HG02798 (cell line): ENCODE measurements around the gene ATF4.
A peak's percentile ranks its signal among the peaks of the same experiment; 100 is the strongest.

Experiments
- ATAC-seq: cut with Tn5 transposase; IDR thresholded peaks from one replicate; pipeline ENCODE4 v1.9.1; 2021; ENCODE audit warnings: mild to moderate bottlenecking; ENCODE audit not compliant: unreplicated experiment, poor library complexity

Gene ATF4

DNA sequence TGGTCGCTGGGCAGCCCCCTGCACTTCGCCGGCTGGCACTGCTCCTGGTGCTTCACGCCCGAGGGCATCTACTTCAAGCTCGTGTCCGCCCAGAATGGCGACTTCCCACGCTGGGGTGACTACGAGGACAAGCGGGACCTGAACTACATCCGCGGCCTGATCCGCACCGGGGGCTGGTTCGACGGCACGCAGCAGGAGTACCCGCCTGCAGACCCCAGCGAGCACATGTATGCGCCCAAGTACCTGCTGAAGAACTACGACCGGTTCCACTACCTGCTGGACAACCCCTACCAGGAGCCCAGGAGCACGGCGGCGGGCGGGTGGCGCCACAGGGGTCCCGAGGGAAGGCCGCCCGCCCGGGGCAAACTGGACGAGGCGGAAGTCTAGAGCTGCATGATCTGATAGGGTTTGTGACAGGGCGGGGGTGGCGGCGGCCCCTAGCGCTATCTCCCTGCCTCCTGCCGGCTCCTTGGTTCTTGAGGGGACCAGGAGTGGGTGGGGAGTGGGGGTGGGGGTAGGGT, 31.7 kb upstream of the ATF4 start:
- ATAC-seq = no peak

DNA sequence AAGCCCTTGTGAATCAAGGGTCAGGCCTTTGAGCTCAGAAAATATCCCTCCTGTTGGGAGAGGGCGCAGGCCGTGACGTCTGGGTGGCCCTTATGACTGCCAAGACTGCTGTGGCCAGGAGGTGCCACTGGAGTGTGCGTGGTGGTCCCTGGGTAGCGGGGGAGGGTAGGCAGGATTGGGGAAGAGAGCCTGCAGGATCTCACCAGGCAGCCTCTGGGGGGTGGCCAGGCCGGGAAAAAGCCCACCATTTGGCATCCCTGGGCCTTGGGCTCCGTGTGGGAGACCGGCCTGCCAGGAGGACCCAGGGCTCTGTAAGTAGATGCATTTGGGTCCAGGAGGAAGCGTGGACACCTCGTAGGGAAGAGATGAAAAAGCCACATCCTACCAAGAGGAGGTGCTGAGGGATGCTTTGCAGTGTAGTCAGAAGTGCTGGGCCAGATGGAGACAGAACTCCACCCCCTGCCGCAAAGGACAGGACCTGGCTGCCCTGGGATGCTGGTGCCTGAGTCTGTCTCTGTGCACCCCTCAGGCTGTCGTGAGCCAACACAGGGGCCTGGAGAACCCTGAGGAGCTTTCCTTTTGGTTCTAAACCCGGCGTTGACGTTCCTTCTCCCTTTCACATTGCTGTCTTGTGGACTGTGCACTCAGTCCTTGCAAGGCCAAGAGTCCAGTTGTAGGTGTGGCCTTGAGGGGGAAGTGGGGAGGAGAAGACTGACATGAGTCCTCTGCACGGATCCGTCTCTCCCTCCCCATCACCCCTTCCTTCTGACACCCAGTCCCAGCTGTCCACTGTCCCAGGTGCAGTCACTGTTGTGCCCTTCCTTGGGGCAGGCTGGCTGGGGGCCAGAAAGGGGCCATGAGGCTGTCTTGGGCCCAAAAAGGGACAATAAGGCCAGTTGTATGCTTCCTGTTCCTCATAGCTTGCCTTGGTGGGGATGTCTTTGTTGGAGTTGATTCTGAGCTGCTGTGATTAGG, 31.0 kb upstream of the ATF4 start:
- ATAC-seq = no peak

GRCh38 chr22:39490135-39490798, 30.1 kb upstream of the ATF4 start:
- ATAC-seq = peak; percentile 81

GRCh38 chr22:39490966-39491680, 29.2 kb upstream of the ATF4 start:
- no peak for ATAC-seq

GRCh38 chr22:39491696-39492095, 28.7 kb upstream of the ATF4 start:
- ATAC-seq = no peak

DNA sequence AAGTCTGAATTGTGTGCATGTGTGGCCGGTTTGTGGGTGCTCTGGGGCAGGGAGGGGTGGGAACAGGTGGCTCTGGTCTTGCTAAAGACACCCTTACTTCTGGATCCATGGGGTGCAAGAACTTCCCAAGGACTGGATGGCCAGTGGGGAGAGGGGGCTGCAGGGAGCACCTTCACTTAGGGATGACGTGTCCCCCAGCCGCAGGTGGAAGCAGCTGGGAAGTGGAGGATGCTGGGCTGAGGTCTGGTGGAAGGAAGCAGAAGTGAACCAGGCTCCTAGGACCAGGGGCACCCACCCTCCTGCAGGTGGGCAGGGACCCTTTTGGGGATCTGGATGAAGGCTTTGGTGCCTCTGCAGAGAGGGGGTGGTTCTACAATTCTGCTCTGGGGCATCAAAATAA, 28.2 kb upstream of the ATF4 start:
- ATAC-seq = no peak

- ATAC-seq = no peak
Observed at GRCh38 chr22:39493759-39494158, 26.6 kb upstream of the ATF4 start.

GRCh38 chr22:39494471-39495120, 25.8 kb upstream of the ATF4 start:
- ATAC-seq = no peak

- ATAC-seq = peak; percentile 57
Observed at GRCh38 chr22:39496131-39496838, 24.1 kb upstream of the ATF4 start.

GRCh38 chr22:39497429-39497828, 22.9 kb upstream of the ATF4 start:
- ATAC-seq = no peak

DNA sequence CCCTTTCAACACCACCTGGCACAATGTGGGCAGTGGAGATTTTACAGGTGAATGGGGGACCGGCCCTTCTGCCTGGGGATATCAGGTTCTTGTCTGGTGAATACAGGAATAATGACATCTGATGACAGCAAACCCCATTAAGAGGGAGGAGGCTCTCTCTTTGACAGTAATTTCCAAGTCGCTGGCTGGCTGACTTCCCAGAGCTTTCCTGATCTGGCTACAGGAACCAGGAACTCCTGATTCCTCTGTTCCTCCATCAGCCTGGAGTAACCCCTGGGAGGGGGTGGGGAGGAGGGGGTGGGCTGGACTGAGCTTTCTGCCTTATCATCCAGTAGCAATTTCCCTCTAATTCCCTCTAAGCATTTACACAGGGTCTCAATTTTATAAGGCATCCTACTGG, 22.0 kb upstream of the ATF4 start:
- no peak for ATAC-seq

DNA sequence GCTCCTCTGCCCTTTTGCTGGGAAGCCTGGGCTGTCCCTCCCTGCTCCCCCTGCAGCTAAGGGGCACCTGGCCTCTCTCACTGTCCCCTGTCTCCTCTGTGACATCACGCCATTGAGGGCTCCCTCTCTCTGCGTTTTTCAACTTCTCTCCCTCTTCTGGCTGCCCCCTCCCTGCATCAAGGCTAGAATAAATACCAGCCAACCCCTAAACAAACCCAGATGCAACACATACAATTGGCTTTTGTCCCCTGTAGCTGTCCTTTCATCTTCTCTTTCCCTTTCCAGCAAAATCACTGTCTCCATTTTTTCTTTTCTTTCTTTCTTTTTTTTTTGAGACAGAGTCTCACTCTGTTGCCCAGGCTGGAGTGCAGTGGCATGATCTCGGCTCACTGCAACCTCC, 21.6 kb upstream of the ATF4 start:
- ATAC-seq = no peak

GRCh38 chr22:39500101-39500500, 20.3 kb upstream of the ATF4 start:
- ATAC-seq = no peak

DNA sequence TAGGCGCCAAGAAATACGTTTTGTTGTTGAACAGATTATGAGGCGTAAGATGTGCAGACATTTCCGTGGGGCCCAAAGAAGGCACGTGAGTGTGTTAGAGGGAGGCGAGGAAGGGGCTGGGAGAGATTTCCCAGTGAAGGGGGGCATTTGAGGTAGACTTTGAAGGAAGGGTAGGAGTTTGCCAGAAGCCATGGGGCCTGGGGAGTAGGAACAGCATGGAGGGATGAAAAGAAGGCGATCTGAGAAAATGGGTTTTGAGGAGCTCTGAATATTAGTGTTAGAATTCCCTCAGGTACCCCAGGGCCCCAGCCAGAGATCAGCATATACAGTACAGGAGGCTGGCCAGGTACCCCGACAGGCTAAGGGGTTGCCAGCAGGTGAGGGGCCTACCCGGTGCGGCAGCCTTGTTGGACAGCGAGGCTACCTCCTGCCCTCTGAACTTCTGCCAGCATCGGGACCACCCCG, 18.7 kb upstream of the ATF4 start:
- ATAC-seq = no peak

DNA sequence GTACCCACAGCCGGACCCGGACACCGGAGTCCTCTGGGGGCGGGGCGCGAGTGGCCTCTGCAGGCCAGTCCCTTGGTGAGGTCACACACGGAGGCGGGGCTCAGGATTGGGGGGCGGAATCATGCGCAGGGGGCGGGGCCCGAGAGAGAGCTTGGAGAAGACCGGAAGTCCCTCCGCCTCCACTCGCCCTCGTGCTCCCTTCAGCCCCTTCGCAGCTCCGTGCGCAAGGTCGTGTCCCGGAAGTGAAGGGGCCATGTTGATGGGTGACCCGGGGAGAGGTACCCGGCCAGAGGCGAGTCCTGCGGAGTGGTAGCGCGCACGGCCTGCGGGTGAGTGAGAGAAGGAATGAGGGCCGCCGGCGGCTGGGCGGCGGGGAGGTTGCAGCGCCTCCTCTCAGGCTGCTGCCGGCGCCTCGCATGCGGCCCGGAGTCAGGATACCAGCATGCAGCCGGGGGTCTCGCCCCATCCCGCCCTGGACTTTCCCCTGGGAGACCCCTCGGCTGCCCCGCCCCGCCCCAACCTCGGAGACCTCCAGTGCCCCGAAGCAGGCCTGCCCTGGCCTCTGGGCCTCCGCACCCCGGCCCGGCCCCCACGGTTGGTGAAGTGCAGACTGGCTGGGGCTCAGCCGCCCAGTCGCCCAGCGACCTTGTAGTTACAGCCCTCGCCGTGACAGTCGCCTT, 18.1 kb upstream of the ATF4 start, which contains the start of gene MIEF1:
Gene MIEF1 (plus strand): TSS at position 182 of the 680 bp plus-strand sequence. CDS start 9,005 bp downstream, outside the sequence.
- ATAC-seq = peak; percentile 94

DNA sequence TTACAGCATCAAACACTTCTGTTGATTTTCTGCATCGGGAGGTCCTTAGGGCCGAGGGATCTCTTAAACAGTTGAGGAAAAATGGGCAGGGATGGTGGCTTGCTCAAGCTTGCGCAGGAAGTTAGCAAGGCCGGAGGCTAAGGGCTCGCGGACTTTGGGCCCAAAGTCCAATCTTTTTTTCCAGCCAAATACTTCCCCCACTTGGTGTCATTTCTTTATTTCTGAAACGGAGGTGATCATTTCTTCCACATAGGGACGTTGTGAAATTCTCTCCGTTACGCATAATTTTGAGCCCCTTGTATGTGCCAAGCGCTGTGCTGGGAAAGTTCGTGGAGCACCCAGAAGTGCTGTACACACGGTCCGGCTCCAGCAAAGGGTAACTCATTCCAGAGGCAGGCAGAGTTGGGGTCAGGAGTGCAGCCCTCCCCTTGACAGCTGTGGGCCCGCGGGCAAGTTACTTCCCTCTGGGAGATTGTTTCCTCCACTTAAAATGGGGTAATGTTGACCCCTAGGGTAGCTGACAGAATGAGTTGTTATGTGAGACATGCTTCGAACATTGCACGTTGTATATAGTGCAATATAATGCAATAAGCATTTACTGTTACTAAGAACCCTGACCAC, 17.5 kb upstream of the ATF4 start:
- ATAC-seq = peak; percentile 1

DNA sequence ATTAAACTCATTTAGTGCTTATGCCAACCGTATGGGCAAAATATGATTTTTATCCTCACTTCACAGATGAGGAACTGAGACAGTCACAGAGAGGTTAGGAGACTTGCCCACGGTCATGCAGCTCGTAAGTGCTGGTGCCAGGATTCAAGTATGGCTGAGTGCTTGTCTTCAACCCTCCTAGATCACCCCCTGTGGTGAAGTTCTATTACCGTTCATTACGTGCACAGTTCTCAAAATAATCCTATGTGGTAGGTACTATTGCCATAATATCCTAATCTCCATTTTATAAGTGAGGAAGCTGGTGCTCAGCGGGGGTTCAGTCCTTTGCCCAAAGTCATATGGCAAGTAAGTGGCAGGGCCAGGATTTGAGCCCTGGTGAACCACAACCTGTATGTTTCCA, 16.7 kb upstream of the ATF4 start:
- no peak for ATAC-seq

- ATAC-seq = no peak
Observed at GRCh38 chr22:39504071-39504470, 16.3 kb upstream of the ATF4 start.
